B cell (primary cell): Measurements from ENCODE around the gene RERE. TPM values are rescaled to one million over a fixed set of nuclear protein-coding genes. Genes with fewer than 3 reads are reported as not detected.
A peak's percentile ranks its signal among the peaks of the same experiment; 100 is the strongest.

Experiments
- ATAC-seq: fragments of 200-7000 bp; cut with Tn5 transposase; one replicate; pipeline ENCODE4 v1.10.0; 2021; ENCODE audit warnings: low read depth, mild to moderate bottlenecking, moderate number of reproducible peaks, moderate library complexity
- CTCF ChIA-PET: fragments of 350-600 bp; sonication (Branson Sonifier 250); formaldehyde crosslinking; loops from one replicate; lab custom pipeline; 2021; ENCODE audit warnings: antibody characterized with exemption, inconsistent platforms; lab: Charles Lee
- POLR2A ChIA-PET: fragments of 350-600 bp; sonication (Branson Sonifier 250); formaldehyde crosslinking; loops from one replicate; lab custom pipeline; 2021; ENCODE audit warnings: antibody characterized with exemption; lab: Charles Lee
- DNase-seq: peaks from one replicate; pipeline ENCODE4 v3.0.0; 2013
- H2AFZ ChIP-seq: 2 replicates; pipeline ENCODE4 v1.6.1; 2012; ENCODE audit warnings: mild to moderate bottlenecking, low read depth, low read length; ENCODE audit not compliant: insufficient read depth, poor library complexity, severe bottlenecking
- H3K27ac ChIP-seq, 2 donors: 1 replicate in 1 of 2; 2 replicates in 1 of 2; pipeline ENCODE4 v1.5.1; 2012 to 2013; ENCODE audit warnings: low read length in 2 of 2, mild to moderate bottlenecking in 2 of 2, moderate library complexity in 1 of 2
- H3K27me3 ChIP-seq, 4 experiments: fragments of 200-600 bp in 1 of 4; sonication (generic) in 1 of 4; replicated peaks in 1 of 4; 1 replicate in 2 of 4; 2 replicates in 2 of 4; pipeline versions ENCODE4 v1.6.1 to v1.7.0; 2013 to 2016; ENCODE audit warnings: low read length in 3 of 4, mild to moderate bottlenecking in 2 of 4, mixed read lengths in 1 of 4, moderate library complexity in 1 of 4; ENCODE audit not compliant: insufficient read depth in 4 of 4, control insufficient read depth in 3 of 4; ENCODE audit errors: control extremely low read depth in 1 of 4
- H3K36me3 ChIP-seq, 2 experiments: replicated peaks in 1 of 2; 1 replicate in 1 of 2; 2 replicates in 1 of 2; pipeline versions ENCODE4 v1.6.1 to v1.7.1; 2013; ENCODE audit warnings: low read length in 1 of 2; ENCODE audit not compliant: insufficient read depth in 2 of 2, control insufficient read depth in 1 of 2; ENCODE audit errors: control extremely low read depth in 1 of 2, extremely low read depth in 1 of 2
- H3K4me1 ChIP-seq, 2 donors: fragments of 200-600 bp in 1 of 2; sonication (generic) in 1 of 2; 1 replicate in 1 of 2; 2 replicates in 1 of 2; pipeline versions ENCODE4 v1.5.1 to v1.6.1; 2013 to 2017; ENCODE audit warnings: low read length in 2 of 2; ENCODE audit not compliant: control insufficient read depth in 2 of 2, insufficient read depth in 2 of 2
- H3K4me2 ChIP-seq: replicated peaks from 2 replicates; pipeline ENCODE3; 2012; ENCODE audit warnings: mild to moderate bottlenecking, low read depth, low read length; ENCODE audit not compliant: poor library complexity, severe bottlenecking
- H3K4me3 ChIP-seq, 5 experiments: fragments of 200-600 bp in 1 of 5; sonication (generic) in 1 of 5; 1 replicate in 3 of 5; 2 replicates in 2 of 5; pipeline versions ENCODE4 v1.5.1 to v1.7.0; 2011 to 2016; ENCODE audit warnings: low read length in 4 of 5, mild to moderate bottlenecking in 4 of 5, low read depth in 2 of 5, control low read depth in 1 of 5, moderate library complexity in 1 of 5; ENCODE audit not compliant: insufficient read depth in 1 of 5; ENCODE audit errors: control extremely low read depth in 1 of 5, extremely low read depth in 1 of 5
- H3K79me2 ChIP-seq: fragments of 200-600 bp; sonication (generic); one replicate; pipeline ENCODE4 v1.6.0; 2016; ENCODE audit warnings: low read length; ENCODE audit not compliant: control insufficient read depth, insufficient read depth
- H3K9ac ChIP-seq: fragments of 200-600 bp; sonication (generic); 2 replicates; pipeline ENCODE4 v1.6.1; 2017; ENCODE audit warnings: mild to moderate bottlenecking, low read length, moderate library complexity
- H3K9me3 ChIP-seq, 3 donors: one replicate each; pipeline versions ENCODE4 v1.6.1 to v1.7.1; 2013; ENCODE audit warnings: low read length in 2 of 3; ENCODE audit not compliant: control insufficient read depth in 2 of 3, insufficient read depth in 1 of 3; ENCODE audit errors: control extremely low read depth in 1 of 3
- H4K20me1 ChIP-seq: 2 replicates; pipeline ENCODE4 v1.6.0; 2012; ENCODE audit warnings: mild to moderate bottlenecking, low read length; ENCODE audit not compliant: insufficient read depth, control insufficient read depth, poor library complexity, severe bottlenecking
- H3K27ac Mint-ChIP-seq: one replicate; pipeline ENCODE4 v1.8.0; 2021; ENCODE audit warnings: mixed read lengths
- H3K27me3 Mint-ChIP-seq: one replicate; pipeline ENCODE4 v1.8.0; 2021; ENCODE audit warnings: mixed read lengths
- H3K4me1 Mint-ChIP-seq: one replicate; pipeline ENCODE4 v1.8.0; 2021; ENCODE audit warnings: mixed read lengths
- H3K4me3 Mint-ChIP-seq: one replicate; pipeline ENCODE4 v1.8.0; 2021; ENCODE audit warnings: mixed read lengths
- H3K9me3 Mint-ChIP-seq: one replicate; pipeline ENCODE4 v1.8.0; 2022; ENCODE audit warnings: mixed read lengths; ENCODE audit not compliant: insufficient read depth
- CTCF ChIP-seq: fragments of 200-600 bp; IDR thresholded peaks from one replicate; pipeline ENCODE4 v1.8.0; 2022; ENCODE audit warnings: antibody characterized with exemption, mild to moderate bottlenecking
- EZH2 ChIP-seq: IDR thresholded peaks from 2 replicates; pipeline ENCODE4 v1.6.1; 2012; ENCODE audit warnings: borderline replicate concordance, low read depth, mild to moderate bottlenecking, moderate library complexity, low read length; ENCODE audit not compliant: insufficient read depth, poor library complexity, severe bottlenecking
- whole genome bisulfite sequencing: methylation state at CpG from one replicate; pipeline ENCODE4 v1.1.5; 2013; ENCODE audit warnings: missing lambda C conversion rate; ENCODE audit not compliant: insufficient coverage; 5-methylcytosine and 5-hydroxymethylcytosine counted together
- intact Hi-C: fragments of 100-400 bp; cut with micrococcal nuclease; formaldehyde crosslinking; loops from one replicate; pipeline ENCODE4 v1.10.0; 2022
- polyA plus RNA-seq: library from polyadenylated mRNA; depleted of rRNA; stranded (reverse); fragments of >200 nt; gene quantifications from 2 replicates; pipeline ENCODE4 v1.2.3, GENCODE V29; 2012
- total RNA-seq, 2 donors: library from RNA; stranded (reverse); fragments of 120-200 nt in 1 of 2; gene quantifications; 1 replicate in 1 of 2; 2 replicates in 1 of 2; pipeline versions ENCODE4 v1.2.3 to v1.2.4, GENCODE V29; 2013 to 2022

RERE gene
- total and polyA plus RNA-seq, 2 donors (not counting 1 experiment from before 2014, with no cell fraction given) = 27.3 to 132 TPM

- no peaks in the 10 kb centered on the region for H3K27me3 Mint-ChIP-seq
- Histone ChIP-seq H3K4me3 (no peak overlapping the region), H4K20me1 (peaks cover 60% of the 10 kb centered on the region), H3K9me3 (no peaks in the 10 kb centered on the region), H3K4me2 (no peak overlapping the region), H3K79me2 (peaks cover 100% of the 10 kb centered on the region), H3K9ac (no peak overlapping the region), H3K27ac (peak overlapping the region in 1 of 2 donors; percentile 48), H3K36me3 (peaks cover 5 to 73% of the 10 kb centered on the region in 2 experiments), H3K27me3 (no peaks in the 10 kb centered on the region), H2AFZ (no peak overlapping the region), H3K4me1 (peaks cover 48 to 57% of the 10 kb centered on the region in 2 donors)
- H3K4me1 Mint-ChIP-seq = peaks cover 30% of the 10 kb centered on the region
- DNase-seq = no peak
- ATAC-seq = no peak
- no peak for TF ChIP-seq EZH2
- TF ChIP-seq CTCF = no peak
- ChIA-PET POLR2A (interaction anchor here (0.9 kb wide), 1 partner anchor 10 kb away, joined by 5 read pairs; no protein-coding TSS in a partner anchor), CTCF (interaction anchor here (1.0 to 5.2 kb wide), 4 partner anchors 8 to 431 kb away, joined by 3 to 26 read pairs (median 6); no protein-coding TSS in a partner anchor)
- peak overlapping the region; percentile 69 for H3K27ac Mint-ChIP-seq
- H3K4me3 Mint-ChIP-seq = no peak overlapping the region
- intact Hi-C loops = no loop called here
- no peaks in the 10 kb centered on the region for H3K9me3 Mint-ChIP-seq
- 85% methylated on average over 5 of the region's 5 CpGs for WGBS
These were observed 399.8 kb downstream of the RERE start for GRCh38 chr1:8417625-8418024.

DNA sequence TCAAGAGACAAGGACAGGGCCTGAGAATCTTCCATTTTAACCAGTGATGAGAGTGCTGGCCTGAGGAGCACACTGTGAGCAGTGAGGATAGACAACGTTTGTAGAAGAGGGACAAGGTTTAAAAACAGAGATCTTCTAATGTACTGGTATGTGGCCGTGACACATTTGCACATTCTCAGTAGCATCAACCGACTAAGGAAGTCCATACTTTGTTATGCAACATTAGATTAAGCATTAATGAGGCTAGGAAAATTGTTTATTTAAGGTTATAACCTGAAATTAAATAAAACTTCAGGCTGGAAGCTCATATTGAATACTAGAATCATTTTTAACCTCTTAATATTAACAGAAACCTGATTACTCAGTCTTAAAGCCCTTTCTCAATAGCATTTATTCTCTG, 400.6 kb downstream of the RERE start:
- Histone ChIP-seq H4K20me1 (peaks cover 67% of the 10 kb centered on the region), H2AFZ (no peak overlapping the region), H3K27me3 (no peaks in the 10 kb centered on the region), H3K36me3 (peaks cover 7 to 80% of the 10 kb centered on the region in 2 experiments), H3K4me1 (peaks cover 42 to 50% of the 10 kb centered on the region in 2 donors), H3K79me2 (peaks cover 100% of the 10 kb centered on the region), H3K9me3 (no peaks in the 10 kb centered on the region), H3K27ac (peak overlapping the region in 1 of 2 donors; percentile 7), H3K4me2 (no peak overlapping the region), H3K4me3 (no peak overlapping the region), H3K9ac (no peak overlapping the region)
- H3K9me3 Mint-ChIP-seq = no peaks in the 10 kb centered on the region
- ChIA-PET POLR2A (interaction anchor here (0.9 kb wide), 1 partner anchor 11 kb away, joined by 5 read pairs; no protein-coding TSS in a partner anchor), CTCF (interaction anchor here (1.0 to 5.2 kb wide), 2 partner anchors 13 to 432 kb away, joined by 3 to 26 read pairs; no protein-coding TSS in a partner anchor)
- peaks cover 37% of the 10 kb centered on the region for H3K4me1 Mint-ChIP-seq
- intact Hi-C loops = no loop called here
- no CpG with 5 or more reads among the region's 3 CpGs for WGBS
- H3K4me3 Mint-ChIP-seq = peak overlapping the region; percentile 0
- TF ChIP-seq CTCF = no peak
- DNase-seq = no peak
- no peak for ATAC-seq
- H3K27me3 Mint-ChIP-seq = no peaks in the 10 kb centered on the region
- H3K27ac Mint-ChIP-seq = peak overlapping the region; percentile 54
